ENCODE data around the gene CHST14. TPM values are rescaled to one million over a fixed set of nuclear protein-coding genes. Genes with fewer than 3 reads are reported as not detected.

CHST14 gene
- polyA plus RNA-seq, 1 donor: 33.8 TPM

- no peak for DNase-seq (ENCODE audit: low read depth)
Measured at GRCh38 chr15:40461958-40462357, 8.8 kb upstream of the CHST14 start.

- DNase-seq (ENCODE audit: low read depth): no peak
Measured at GRCh38 chr15:40463279-40463678, 7.5 kb upstream of the CHST14 start.

GRCh38 chr15:40463886-40464545 lies 6.8 kb upstream of the CHST14 start:
- DNase-seq (ENCODE audit: low read depth): no peak

- no peak for DNase-seq (ENCODE audit: low read depth)
Measured at GRCh38 chr15:40464595-40465185, 6.1 kb upstream of the CHST14 start.

DNA sequence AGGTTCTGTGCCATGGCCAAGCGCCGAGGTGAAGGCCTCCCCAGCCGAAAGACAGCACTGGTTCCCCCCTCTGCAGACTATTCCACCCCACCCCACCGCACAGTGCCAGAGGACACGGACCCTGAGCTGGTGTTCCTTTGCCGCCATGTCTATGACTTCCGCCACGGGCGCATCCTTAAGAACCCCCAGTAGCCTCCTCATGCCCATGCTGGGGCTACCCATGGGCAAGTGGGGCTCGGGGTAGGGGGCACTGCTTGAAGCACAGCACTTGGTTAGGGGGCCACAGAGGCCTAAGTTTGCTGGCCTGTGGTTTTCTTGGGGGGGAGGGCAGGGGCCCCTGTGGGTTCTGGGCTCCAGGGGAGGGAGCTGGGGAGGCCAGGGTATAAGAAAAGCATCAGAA lies 4.8 kb upstream of the CHST14 start:
- DNase-seq (ENCODE audit: low read depth): no peak

- no peak for DNase-seq (ENCODE audit: low read depth)
Measured at GRCh38 chr15:40466426-40467260, 4.1 kb upstream of the CHST14 start.

- DNase-seq (ENCODE audit: low read depth): no peak
Measured at GRCh38 chr15:40467261-40467615, 3.5 kb upstream of the CHST14 start.

- DNase-seq (ENCODE audit: low read depth): no peak
Measured at GRCh38 chr15:40468898-40469331, 1.9 kb upstream of the CHST14 start.

GRCh38 chr15:40469776-40470390 lies 901 bp upstream of the CHST14 start:
- DNase-seq (ENCODE audit: low read depth): no peak

GRCh38 chr15:40471105-40471807 lies 472 bp downstream of the CHST14 start:
- no peak for DNase-seq (ENCODE audit: low read depth)

- no peak for DNase-seq (ENCODE audit: low read depth)
Measured at GRCh38 chr15:40471808-40472150, 995 bp downstream of the CHST14 start.

DNA sequence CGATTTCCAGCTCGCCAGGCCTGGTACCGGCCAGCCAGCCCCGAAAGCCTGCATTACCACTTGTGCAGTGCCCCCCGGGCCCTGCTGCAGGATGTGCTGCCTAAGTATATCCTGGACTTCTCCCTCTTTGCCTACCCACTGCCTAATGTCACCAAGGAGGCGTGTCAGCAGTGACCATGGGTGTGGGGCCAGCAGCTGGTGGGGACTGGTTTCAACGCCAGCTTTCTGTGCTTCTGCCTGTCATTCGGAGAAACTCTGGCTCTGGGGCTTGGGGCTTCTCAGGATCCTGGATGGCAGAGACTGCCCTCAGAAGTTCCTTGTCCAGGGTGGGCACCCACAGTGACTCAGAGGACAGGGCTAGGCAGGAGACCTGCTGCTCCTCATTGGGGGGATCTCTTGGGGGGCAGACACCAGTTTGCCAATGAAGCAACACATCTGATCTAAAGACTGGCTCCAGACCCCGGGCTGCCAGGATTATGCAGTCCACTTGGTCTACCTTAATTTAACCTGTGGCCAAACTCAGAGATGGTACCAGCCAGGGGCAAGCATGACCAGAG lies 1.5 kb downstream of the CHST14 start:
- DNase-seq (ENCODE audit: low read depth): no peak

GRCh38 chr15:40474581-40474980 lies 3.8 kb downstream of the CHST14 start:
- no peak for DNase-seq (ENCODE audit: low read depth)

- DNase-seq (ENCODE audit: low read depth): no peak
Measured at GRCh38 chr15:40477642-40478327, 7.0 kb downstream of the CHST14 start.

DNA sequence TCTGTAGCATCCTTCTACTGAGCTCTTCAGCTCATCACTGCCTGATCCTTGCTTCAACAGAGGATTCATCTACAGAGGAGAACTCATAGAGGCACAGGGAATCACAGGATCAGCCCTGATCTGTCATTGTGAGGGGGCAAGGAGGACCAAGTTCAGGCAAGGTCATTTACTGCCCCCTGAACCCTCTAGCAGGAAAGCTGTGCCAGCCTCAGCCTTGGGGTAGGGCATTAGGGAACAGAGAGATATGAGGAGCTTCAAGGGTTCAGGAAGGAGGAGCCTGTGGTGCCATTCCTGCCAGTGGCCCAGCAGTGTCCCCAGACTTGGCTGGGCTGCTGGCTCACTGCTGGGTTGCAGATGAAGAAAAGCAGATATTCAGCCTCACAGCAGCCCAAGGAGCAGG lies 8.2 kb downstream of the CHST14 start:
- no peak for DNase-seq (ENCODE audit: low read depth)

GRCh38 chr15:40481341-40482074 lies 10.7 kb downstream of the CHST14 start:
- no peak for DNase-seq (ENCODE audit: low read depth)

- DNase-seq (ENCODE audit: low read depth): no peak
Measured at GRCh38 chr15:40483919-40484318, 13.1 kb downstream of the CHST14 start.

GRCh38 chr15:40486066-40486770 lies 15.4 kb downstream of the CHST14 start:
- DNase-seq (ENCODE audit: low read depth): no peak

DNA sequence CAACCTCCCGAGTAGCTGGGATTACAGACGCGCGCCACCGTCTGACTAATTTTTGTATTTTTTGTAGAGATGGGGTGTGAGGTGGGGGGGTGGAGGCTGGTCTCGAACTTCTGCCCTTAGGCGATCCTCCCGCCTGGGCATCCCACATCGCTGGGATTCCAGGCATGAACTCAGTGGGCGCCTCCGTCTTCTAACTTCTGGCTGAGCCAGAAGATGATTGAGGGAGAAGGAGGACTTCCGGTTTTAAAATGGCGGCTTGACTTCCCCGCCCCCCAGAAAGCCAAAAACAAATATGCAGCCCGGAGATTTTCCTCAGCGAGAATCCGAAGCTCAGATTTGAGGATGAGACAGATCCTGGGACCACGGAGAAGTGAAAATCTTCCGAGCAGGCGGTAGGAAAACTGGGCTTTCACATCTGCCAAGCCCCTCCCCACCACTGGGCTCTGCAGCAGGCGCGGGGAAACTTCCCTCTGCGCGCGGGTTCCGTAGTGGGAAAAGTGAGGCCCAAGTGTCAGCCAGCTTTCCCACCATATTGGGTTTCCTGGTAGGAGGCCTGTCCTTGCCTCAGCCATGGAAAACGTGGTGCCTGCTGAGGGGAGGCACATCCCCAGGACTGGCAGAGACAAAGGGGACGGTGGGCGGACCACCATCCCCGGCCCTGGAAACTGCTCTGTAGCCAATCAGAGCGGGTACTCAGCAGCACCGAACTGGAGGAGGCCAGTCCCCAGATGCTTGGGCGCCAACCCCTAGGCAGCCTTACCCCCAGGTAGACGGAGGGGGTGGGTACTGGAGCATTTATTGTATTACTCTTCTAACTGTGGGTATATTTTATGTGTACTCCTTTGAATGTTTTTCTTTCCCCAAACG lies 17.3 kb downstream of the CHST14 start:
- no peak for DNase-seq (ENCODE audit: low read depth)

Measured in forelimb muscle (tissue), 1 donor.